Measurements from ENCODE around the gene DLG1.

Gene DLG1

GRCh38 chr3:197298341-197298944 is at the start of gene DLG1:
DLG1 (minus strand) TSS chr3:197298612; CDS start chr3:197297204, 1,408 bp downstream.
- peak within 1 kb of the TSS; percentile 85 to 92 for H3K4me3 ChIP-seq (replicated peaks in 1 of 2; ENCODE audit: low read depth in 2 of 2, low read length in 2 of 2)
- peak; percentile 95 to 97 for DNase-seq (ENCODE audit: low read depth in 2 of 2)
- no peak for TF ChIP-seq CTCF (IDR thresholded peaks at IDR 0.05; ENCODE audit: low read depth, low read length)

DNA sequence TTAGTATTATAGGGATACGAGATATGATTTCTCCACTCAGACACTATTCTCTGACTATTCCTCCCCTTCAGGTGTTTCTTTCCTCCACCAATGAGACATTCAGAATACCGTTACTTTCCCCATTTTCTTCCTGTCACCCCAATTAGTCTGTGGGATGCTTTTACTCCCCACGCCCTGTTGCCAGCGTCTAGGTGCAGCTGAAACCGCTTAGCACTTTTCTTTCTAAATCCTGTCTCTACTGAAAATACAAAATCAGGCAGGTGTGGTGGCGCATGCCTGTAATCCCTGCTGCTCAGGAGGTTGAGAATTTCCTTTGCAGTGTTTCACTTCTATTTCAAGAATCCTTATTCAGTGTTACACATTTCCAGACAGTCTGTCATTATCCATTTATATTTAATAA is 49.6 kb upstream of the DLG1 start:
- no peak for DNase-seq (ENCODE audit: low read depth in 2 of 2)
- TF ChIP-seq CTCF (IDR thresholded peaks at IDR 0.05; ENCODE audit: low read depth, low read length), result no peak
- H3K4me3 ChIP-seq (replicated peaks in 1 of 2; ENCODE audit: low read depth in 2 of 2, low read length in 2 of 2), result no peak overlapping the region

DNA sequence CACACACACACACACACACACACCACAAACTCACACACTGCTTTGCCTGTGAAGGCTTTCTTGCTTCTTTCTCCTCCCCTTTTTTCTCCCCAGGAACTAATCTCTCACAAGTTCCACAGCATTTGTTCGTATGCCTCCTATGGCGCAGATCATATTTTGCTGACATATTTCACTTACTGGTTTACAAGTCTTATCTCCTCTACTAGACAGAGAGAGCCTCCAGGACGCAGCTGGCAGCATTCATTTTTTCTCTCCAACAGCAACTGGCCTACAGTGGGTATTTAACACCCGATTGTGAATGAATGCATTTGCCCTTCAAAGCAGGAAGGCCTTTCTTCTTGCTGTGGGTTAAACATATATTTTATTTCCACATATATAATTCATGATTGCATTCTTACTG is 47.0 kb upstream of the DLG1 start:
- peak in 1 of 2 donors; percentile 57 for DNase-seq (ENCODE audit: low read depth in 2 of 2)
- no peak overlapping the region for H3K4me3 ChIP-seq (replicated peaks in 1 of 2; ENCODE audit: low read depth in 2 of 2, low read length in 2 of 2)
- TF ChIP-seq CTCF (IDR thresholded peaks at IDR 0.05; ENCODE audit: low read depth, low read length), result no peak

- no peak overlapping the region for H3K4me3 ChIP-seq (replicated peaks in 1 of 2; ENCODE audit: low read depth in 2 of 2, low read length in 2 of 2)
- no peak for DNase-seq (ENCODE audit: low read depth in 2 of 2)
- no peak for TF ChIP-seq CTCF (IDR thresholded peaks at IDR 0.05; ENCODE audit: low read depth, low read length)
These were observed 46.3 kb upstream of the DLG1 start for GRCh38 chr3:197344582-197345318.

DNA sequence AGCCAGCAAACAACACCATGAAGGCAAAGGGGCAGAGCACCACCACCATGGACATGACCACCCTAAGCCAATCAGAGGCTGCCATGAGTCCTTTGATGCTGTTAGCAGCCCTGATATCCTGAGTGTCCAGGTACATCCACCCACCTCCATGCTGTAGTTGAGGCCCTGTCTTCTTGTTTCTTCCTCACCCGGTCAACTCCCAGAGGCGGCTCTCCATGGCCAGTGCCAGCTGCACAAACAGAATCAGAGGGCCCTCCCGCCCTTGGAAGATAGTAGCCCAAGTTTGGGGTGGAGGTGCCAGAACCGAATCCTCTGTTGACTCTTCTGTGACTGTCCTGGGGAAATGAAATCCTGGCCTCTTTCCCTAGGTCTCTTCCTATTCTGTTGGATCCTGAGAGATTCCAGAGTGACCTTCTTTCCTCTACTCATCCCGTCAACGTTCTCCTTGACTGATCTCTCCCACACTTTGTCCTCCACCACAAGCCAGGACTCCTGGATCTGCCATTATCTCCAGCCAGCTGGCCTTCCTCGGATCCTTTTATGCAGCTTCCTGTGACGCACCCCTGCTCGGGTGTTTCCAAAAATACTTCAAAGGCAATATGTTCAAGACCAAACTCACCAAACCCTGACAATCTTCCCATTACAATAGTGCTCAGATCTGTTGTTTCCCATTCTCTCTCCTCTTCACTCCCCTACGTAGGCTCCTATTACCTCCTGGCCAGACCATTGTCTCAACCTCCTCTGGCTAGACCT is 45.4 kb upstream of the DLG1 start:
- H3K4me3 ChIP-seq (replicated peaks in 1 of 2; ENCODE audit: low read depth in 2 of 2, low read length in 2 of 2), result no peak overlapping the region
- no peak for TF ChIP-seq CTCF (IDR thresholded peaks at IDR 0.05; ENCODE audit: low read depth, low read length)
- peak in 1 of 2 donors; percentile 64 for DNase-seq (ENCODE audit: low read depth in 2 of 2)

DNA sequence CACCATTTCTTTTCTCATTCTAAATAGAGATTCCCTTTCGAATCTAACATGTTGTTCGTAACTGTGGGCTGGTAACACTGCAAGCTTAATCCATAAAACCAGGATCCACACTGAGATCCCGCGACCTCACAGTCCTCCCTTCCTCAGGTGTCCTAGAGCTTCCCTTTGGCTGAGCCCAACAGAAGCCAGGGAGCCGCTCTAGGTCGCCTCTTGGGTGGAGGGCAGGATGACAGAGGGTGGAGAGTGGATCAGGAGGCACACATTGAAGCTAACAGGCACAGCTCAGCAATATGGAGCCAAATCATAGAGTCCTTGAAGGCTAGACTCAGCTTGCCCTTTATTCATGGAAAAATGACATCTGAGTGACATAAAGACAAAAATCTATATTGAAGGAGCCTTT is 44.7 kb upstream of the DLG1 start:
- H3K4me3 ChIP-seq (replicated peaks in 1 of 2; ENCODE audit: low read depth in 2 of 2, low read length in 2 of 2), result no peak overlapping the region
- TF ChIP-seq CTCF (IDR thresholded peaks at IDR 0.05; ENCODE audit: low read depth, low read length), result no peak
- no peak for DNase-seq (ENCODE audit: low read depth in 2 of 2)
